Stimulated activated naive CD4-positive, alpha-beta T cell treated with Interleukin-2 at 50 U/mL for 16 hours (primary cell): Measurements from ENCODE around the gene KIF17.
"Not testable (repeated sequence)": the region's sequence is repeated elsewhere in the genome, so short reads cannot be mapped to it uniquely, and the experiment has no call there.

Experiments
- DNase-seq: peaks from one replicate; lab custom pipeline; 2025; lab: John Stamatoyannopoulos, UW

The KIF17 gene

GRCh38 chr1:20686883-20687725 is 30.7 kb downstream of the KIF17 start:
- DNase-seq, result no peak

GRCh38 chr1:20685741-20686140 is 32.1 kb downstream of the KIF17 start:
- no peak for DNase-seq

- DNase-seq, result no peak
Observed at GRCh38 chr1:20685099-20685662, 32.6 kb downstream of the KIF17 start.

- DNase-seq, result no peak
Observed at GRCh38 chr1:20684651-20685050, 33.2 kb downstream of the KIF17 start.

- no peak for DNase-seq
Observed at GRCh38 chr1:20684050-20684620, 33.7 kb downstream of the KIF17 start.

- DNase-seq, result no peak
Observed at GRCh38 chr1:20683614-20684013, 34.2 kb downstream of the KIF17 start.

GRCh38 chr1:20682571-20683236 is 35.1 kb downstream of the KIF17 start:
- DNase-seq, result no peak

GRCh38 chr1:20681999-20682398 is 35.8 kb downstream of the KIF17 start:
- DNase-seq, result no peak

- DNase-seq, result no peak
Observed at GRCh38 chr1:20680269-20680668, 37.5 kb downstream of the KIF17 start.

- no peak for DNase-seq
Observed at GRCh38 chr1:20678599-20678998, 39.2 kb downstream of the KIF17 start.

- not testable (repeated sequence) for DNase-seq
Observed at GRCh38 chr1:20673626-20674025, 44.2 kb downstream of the KIF17 start.

GRCh38 chr1:20672265-20672632 is 45.6 kb downstream of the KIF17 start:
- no peak for DNase-seq

- DNase-seq, result no peak
Observed at GRCh38 chr1:20670936-20671335, 46.9 kb downstream of the KIF17 start.

- no peak for DNase-seq
Observed at GRCh38 chr1:20668581-20668980, 49.2 kb downstream of the KIF17 start.

- DNase-seq, result no peak
Observed at GRCh38 chr1:20666804-20667203, 51.0 kb downstream of the KIF17 start.

- no peak for DNase-seq
Observed at GRCh38 chr1:20666146-20666545, 51.7 kb downstream of the KIF17 start.

GRCh38 chr1:20665726-20666125 is 52.1 kb downstream of the KIF17 start:
- no peak for DNase-seq

- DNase-seq, result no peak
Observed at GRCh38 chr1:20663969-20664715, 53.7 kb downstream of the KIF17 start.

- DNase-seq, result no peak
Observed at GRCh38 chr1:20663365-20663764, 54.4 kb downstream of the KIF17 start.

- DNase-seq, result no peak
Observed at GRCh38 chr1:20662110-20662475, 55.7 kb downstream of the KIF17 start.

GRCh38 chr1:20661207-20662109 is 56.3 kb downstream of the KIF17 start, which contains the start of gene DDOST:
DDOST (minus strand) TSS chr1:20661369; CDS start chr1:20661350, 19 bp downstream.
- peak; percentile 96 for DNase-seq
